Suppressor macrophage treated with lipopolysaccharide for 1 hour (primary cell): Measurements from ENCODE around the gene FUT6.
"Not testable (repeated sequence)": the region's sequence is repeated elsewhere in the genome, so short reads cannot be mapped to it uniquely, and the experiment has no call there.

Source experiments
- DNase-seq, 3 donors: peaks; one replicate each; pipeline ENCODE4 v3.0.0-alpha.2; 2020 to 2022

FUT6 gene

GRCh38 chr19:5857203-5858081 is 17.9 kb upstream of the FUT6 start:
- DNase-seq, result no peak

- DNase-seq, result not testable (repeated sequence)
Observed at GRCh38 chr19:5855151-5855550, 15.6 kb upstream of the FUT6 start.

GRCh38 chr19:5854121-5854520 is 14.6 kb upstream of the FUT6 start:
- not testable (repeated sequence) for DNase-seq

GRCh38 chr19:5851302-5851701 is 11.8 kb upstream of the FUT6 start, which contains the start of gene FUT3:
FUT3 (minus strand) TSS chr19:5851449.
- no peak for DNase-seq

GRCh38 chr19:5850743-5851293 is 11.3 kb upstream of the FUT6 start:
- no peak for DNase-seq

GRCh38 chr19:5850189-5850588 is 10.7 kb upstream of the FUT6 start:
- DNase-seq, result no peak

GRCh38 chr19:5848621-5849020 is 9.1 kb upstream of the FUT6 start:
- not testable (repeated sequence) for DNase-seq

- not testable (repeated sequence) for DNase-seq
Observed at GRCh38 chr19:5847846-5848245, 8.3 kb upstream of the FUT6 start.

GRCh38 chr19:5844456-5845433 is 5.2 kb upstream of the FUT6 start:
- DNase-seq, result no peak

- DNase-seq, result no peak
Observed at GRCh38 chr19:5843295-5843927, 3.9 kb upstream of the FUT6 start.

- DNase-seq, result not testable (repeated sequence)
Observed at GRCh38 chr19:5841735-5842111, 2.2 kb upstream of the FUT6 start.

- DNase-seq, result no peak
Observed at GRCh38 chr19:5838353-5839064, 993 bp downstream of the FUT6 start.

- DNase-seq, result no peak
Observed at GRCh38 chr19:5837761-5838352, 1.6 kb downstream of the FUT6 start.

- DNase-seq, result no peak
Observed at GRCh38 chr19:5832527-5833216, 6.8 kb downstream of the FUT6 start.

GRCh38 chr19:5832061-5832460 is 7.4 kb downstream of the FUT6 start:
- no peak for DNase-seq

GRCh38 chr19:5831159-5831558 is 8.3 kb downstream of the FUT6 start:
- DNase-seq, result no peak

- no peak for DNase-seq
Observed at GRCh38 chr19:5829567-5830310, 9.8 kb downstream of the FUT6 start.

- DNase-seq, result no peak
Observed at GRCh38 chr19:5828661-5829566, 10.6 kb downstream of the FUT6 start.
